Heart right ventricle (tissue), 16 donors: ENCODE results near the gene KDM6A. TPM values are rescaled to one million over a fixed set of nuclear protein-coding genes. Genes with fewer than 3 reads are reported as not detected.
"Not testable (repeated sequence)": the region's sequence is repeated elsewhere in the genome, so short reads cannot be mapped to it uniquely, and the experiment has no call there.

Source experiments
- ATAC-seq, 8 donors: fragments of 200-7000 bp; cut with Tn5 transposase; one replicate each; pipeline ENCODE4 v1.9.1; 2020; ENCODE audit warnings: mild to moderate bottlenecking in 8 of 8, moderate library complexity in 8 of 8, moderate number of reproducible peaks in 1 of 8
- DNase-seq, 2 donors: peaks; one replicate each; pipeline ENCODE4 v3.0.0-alpha.2; 2020
- H3K27ac ChIP-seq, 10 donors: fragments of 200-600 bp; sonication (generic) in 2 of 10; one replicate each; pipeline versions ENCODE4 v1.5.0 to v1.8.0; 2020 to 2022; ENCODE audit warnings: mild to moderate bottlenecking in 3 of 10
- H3K27me3 ChIP-seq, 7 donors: fragments of 200-600 bp; one replicate each; pipeline ENCODE4 v1.8.0; 2021 to 2022; ENCODE audit warnings: mild to moderate bottlenecking in 2 of 7
- H3K36me3 ChIP-seq, 9 donors: fragments of 200-600 bp; sonication (generic) in 1 of 9; one replicate each; pipeline versions ENCODE4 v1.5.0 to v1.8.0; 2020 to 2022; ENCODE audit warnings: mild to moderate bottlenecking in 2 of 9
- H3K4me1 ChIP-seq, 9 donors: fragments of 200-600 bp; sonication (generic) in 1 of 9; one replicate each; pipeline versions ENCODE4 v1.5.0 to v1.8.0; 2020 to 2022; ENCODE audit warnings: mild to moderate bottlenecking in 4 of 9
- H3K4me3 ChIP-seq, 10 donors: fragments of 200-600 bp; sonication (generic) in 2 of 10; one replicate each; pipeline versions ENCODE4 v1.5.0 to v1.8.0; 2020 to 2022; ENCODE audit warnings: mild to moderate bottlenecking in 7 of 10, moderate library complexity in 2 of 10
- H3K9me3 ChIP-seq, 11 donors: fragments of 200-600 bp in 10 of 11; sonication (generic) in 2 of 11; one replicate each; pipeline versions ENCODE4 v1.5.0 to v1.8.0; 2013 to 2022; ENCODE audit warnings: mild to moderate bottlenecking in 2 of 11, control low read depth in 1 of 11, moderate library complexity in 1 of 11
- CTCF ChIP-seq, 9 donors: fragments of 200-600 bp; sonication (generic) in 2 of 9; IDR thresholded peaks; one replicate each; pipeline versions ENCODE4 v1.5.0 to v1.8.0; 2021 to 2022; ENCODE audit warnings: antibody characterized with exemption in 9 of 9, mild to moderate bottlenecking in 5 of 9, moderate library complexity in 1 of 9
- WGBS, 2 donors: extraction: QIAGEN DNeasy Blood & Tissue Kit; methylation state at CpG; one replicate each; pipeline ENCODE4 v1.1.7; 2013; ENCODE audit warnings: inconsistent platforms in 1 of 2; 5-methylcytosine and 5-hydroxymethylcytosine counted together
- intact Hi-C, 10 donors: fragments of 100-400 bp; cut with DNase I; formaldehyde crosslinking; loops; one replicate each; pipeline versions ENCODE4 v1.11.1 to v1.14.2; 2022
- polyA plus RNA-seq, 2 donors: library from polyadenylated mRNA; stranded (reverse); fragments of 200-250 nt; gene quantifications; one replicate each; pipeline ENCODE4 v1.2.3, GENCODE V29; 2013
- total RNA-seq, 10 donors: library from RNA; stranded (reverse); fragmentation: NEBNext Ultra II Directional in 3 of 10; extraction: Animal tissue kit (Norgen Biotek cat#: 25700) in 3 of 10; gene quantifications; one replicate each; pipeline versions ENCODE4 v1.2.1 to v1.2.4, GENCODE V29; 2021 to 2023
- donor health status: Arrhythmogenic right ventricular cardiomyopathy.
- donor health status: ischemic (EF 13 %, LVEDD 7.1; RV severe dilation, severe dysfunction).
- donor health status: healthy with polysubstance abuse.
- donor health status: DM: no; HTN: yes; CAD: no.
- donor health status: DM: no; HTN: no; CAD: no.
- donor health status: ischemic (EF 25% LVEDD 6.9; RV normal size, moderate dysfunction).
- donor health status: ischemic (EF 25% LVEDD 5.7; RV mildly dilated, moderate dysfunction).
- donor health status: healthy.
- donor health status: DM: yes; HTN: yes; CAD: no.
- donor health status: Ischemic cardiomyopathy.
- donor health status: ischemic (EF 35%, LVEDD 5.7; RV mildly dilated, moderate dysfunction).
- donor health status: nonischemic (EF 11% LVEDD 7.7; RV severe dilation, severe dysfunction).
- donor health status: DM: yes; HTN: yes; CAD: no.
- donor health status: PGD.
- donor health status: ischemic (EF 29% LVEDD 5.4; RV normal size, mild dysfunction).
- donor health status: nonischemic (EF 23%, LVEDD 6.1; RV moderate dilation, normal function).

The KDM6A gene
- total and polyA plus RNA-seq, 12 donors, result 3.8 to 21.2 (median 11.8) TPM

GRCh38 chrX:45063319-45064095 lies 190.5 kb downstream of the KDM6A start:
- intact Hi-C loops, result loop anchor here in 2 of 10 donors (10.0 kb wide), 2 partner anchors 99 to 189 kb away; partner anchors contain the start of gene KDM6A (in 1 of the 2)
- Histone ChIP-seq H3K27me3 (no peaks in the 10 kb centered on the region), H3K36me3 (peaks cover 0 to 77% (median 11%) of the 10 kb centered on the region in 9 donors), H3K4me3 (no peak overlapping the region), H3K27ac (no peak overlapping the region), H3K4me1 (peaks cover 0 to 19% (median 0%) of the 10 kb centered on the region in 9 donors), H3K9me3 (no peaks in the 10 kb centered on the region)
- peak in 2 of 8 donors; percentile 47 to 57 for ATAC-seq
- TF ChIP-seq CTCF (IDR thresholded peaks at IDR 0.05), result no peak
- 87 to 90% methylated on average over 11 of the region's 11 CpGs for WGBS, 2 donors
- no peak for DNase-seq

GRCh38 chrX:45068569-45068968 lies 195.6 kb downstream of the KDM6A start:
- H3K4me3 ChIP-seq, result no peak overlapping the region
- peaks cover 0 to 50% (median 12%) of the 10 kb centered on the region in 9 donors for H3K4me1 ChIP-seq
- peaks cover 0 to 43% (median 5%) of the 10 kb centered on the region in 9 donors for H3K36me3 ChIP-seq
- TF ChIP-seq CTCF (IDR thresholded peaks at IDR 0.05), result no peak
- intact Hi-C loops, result loop anchor here in 4 of 10 donors (5.0 to 10.0 kb wide), 4 partner anchors 104 to 196 kb away; partner anchors contain the start of gene KDM6A (in 2 of the 4)
- 84 to 87% methylated on average over 4 of the region's 4 CpGs for WGBS, 2 donors
- H3K9me3 ChIP-seq, result peaks cover 0 to 3% (median 0%) of the 10 kb centered on the region in 11 donors
- DNase-seq (no peak), ATAC-seq (peak in 1 of 8 donors; percentile 65)
- H3K27me3 ChIP-seq, result no peaks in the 10 kb centered on the region
- peak overlapping the region in 1 of 10 donors; percentile 39 for H3K27ac ChIP-seq

GRCh38 chrX:45070116-45071007 lies 197.4 kb downstream of the KDM6A start:
- DNase-seq (peak in 1 of 2 donors; percentile 8), ATAC-seq (peak in 3 of 8 donors; percentile 39 to 64 (median 51))
- TF ChIP-seq CTCF (IDR thresholded peaks at IDR 0.05), result peak in 8 of 9 donors; percentile 29 to 84 (median 59)
- H3K9me3 ChIP-seq, result peaks cover 0 to 3% (median 0%) of the 10 kb centered on the region in 11 donors
- H3K27ac ChIP-seq, result peak overlapping the region in 1 of 10 donors; percentile 39
- H3K36me3 ChIP-seq, result peaks cover 0 to 25% (median 0%) of the 10 kb centered on the region in 9 donors
- H3K4me1 ChIP-seq, result peaks cover 0 to 61% (median 12%) of the 10 kb centered on the region in 9 donors
- no peak overlapping the region for H3K4me3 ChIP-seq
- H3K27me3 ChIP-seq, result no peaks in the 10 kb centered on the region
- intact Hi-C loops, result loop anchor here in 4 of 10 donors (2.0 to 5.0 kb wide), 3 partner anchors 117 to 198 kb away; partner anchors contain the start of gene KDM6A (in 2 of the 4)
- WGBS, 2 donors, result 23 to 32% methylated on average over 2 of the region's 2 CpGs

GRCh38 chrX:45073011-45073410 lies 200.0 kb downstream of the KDM6A start:
- ATAC-seq, H3K27ac ChIP-seq, H3K4me3 ChIP-seq, DNase-seq, H3K9me3 ChIP-seq, H3K27me3 ChIP-seq: not testable (repeated sequence)
- intact Hi-C loops, result loop anchor here in 3 of 10 donors (5.0 kb wide), 2 partner anchors 114 to 201 kb away; partner anchors contain the start of gene KDM6A (in 2 of the 3)
- WGBS, 2 donors, result 97 to 99% methylated on average over 4 of the region's 4 CpGs
- peaks cover 0 to 29% (median 0%) of the 10 kb centered on the region in 9 donors for H3K36me3 ChIP-seq
- peaks cover 0 to 63% (median 8%) of the 10 kb centered on the region in 9 donors for H3K4me1 ChIP-seq
